Activated CD8-positive, alpha-beta memory T cell treated with anti-CD3 and anti-CD28 coated beads, Interleukin-2, amount 10 ng/mL, durations not matched to agents 7 days and 5 days (primary cell): ENCODE results near the gene SHROOM1. TPM values are rescaled to one million over a fixed set of nuclear protein-coding genes. Genes with fewer than 3 reads are reported as not detected.

Experiments
- ATAC-seq: fragments of 150-1000 bp; cut with Tn5 transposase; one replicate; pipeline ENCODE4 v1.10.0; 2021; ENCODE audit warnings: moderate library complexity
- CTCF ChIA-PET: fragments of 350-600 bp; sonication (Branson Sonifier 250); formaldehyde crosslinking; loops from one replicate; lab custom pipeline; 2021; ENCODE audit warnings: antibody characterized with exemption; lab: Charles Lee
- DNase-seq: peaks from one replicate; pipeline ENCODE4 v3.0.0-alpha.2; 2020
- H3K27ac Mint-ChIP-seq: one replicate; pipeline ENCODE4 v1.8.0; 2021; ENCODE audit warnings: mild to moderate bottlenecking, mixed read lengths
- H3K27me3 Mint-ChIP-seq: one replicate; pipeline ENCODE4 v1.8.0; 2021; ENCODE audit warnings: mixed read lengths
- H3K36me3 Mint-ChIP-seq: one replicate; pipeline ENCODE4 v1.8.0; 2021; ENCODE audit warnings: mild to moderate bottlenecking, mixed read lengths
- H3K4me1 Mint-ChIP-seq: one replicate; pipeline ENCODE4 v1.8.0; 2021; ENCODE audit warnings: mixed read lengths
- H3K4me3 Mint-ChIP-seq: one replicate; pipeline ENCODE4 v1.8.0; 2021; ENCODE audit warnings: mild to moderate bottlenecking, moderate library complexity, mixed read lengths
- H3K9me3 Mint-ChIP-seq: one replicate; pipeline ENCODE4 v1.8.0; 2022; ENCODE audit warnings: low read depth, mixed read lengths
- total RNA-seq, 2 experiments: library from RNA; stranded (reverse); gene quantifications; one replicate each; pipeline ENCODE4 v1.2.3, GENCODE V29; 2021

Gene SHROOM1
- total RNA-seq, 2 experiments from 2014 or later = 4.4 to 11.5 TPM

DNA sequence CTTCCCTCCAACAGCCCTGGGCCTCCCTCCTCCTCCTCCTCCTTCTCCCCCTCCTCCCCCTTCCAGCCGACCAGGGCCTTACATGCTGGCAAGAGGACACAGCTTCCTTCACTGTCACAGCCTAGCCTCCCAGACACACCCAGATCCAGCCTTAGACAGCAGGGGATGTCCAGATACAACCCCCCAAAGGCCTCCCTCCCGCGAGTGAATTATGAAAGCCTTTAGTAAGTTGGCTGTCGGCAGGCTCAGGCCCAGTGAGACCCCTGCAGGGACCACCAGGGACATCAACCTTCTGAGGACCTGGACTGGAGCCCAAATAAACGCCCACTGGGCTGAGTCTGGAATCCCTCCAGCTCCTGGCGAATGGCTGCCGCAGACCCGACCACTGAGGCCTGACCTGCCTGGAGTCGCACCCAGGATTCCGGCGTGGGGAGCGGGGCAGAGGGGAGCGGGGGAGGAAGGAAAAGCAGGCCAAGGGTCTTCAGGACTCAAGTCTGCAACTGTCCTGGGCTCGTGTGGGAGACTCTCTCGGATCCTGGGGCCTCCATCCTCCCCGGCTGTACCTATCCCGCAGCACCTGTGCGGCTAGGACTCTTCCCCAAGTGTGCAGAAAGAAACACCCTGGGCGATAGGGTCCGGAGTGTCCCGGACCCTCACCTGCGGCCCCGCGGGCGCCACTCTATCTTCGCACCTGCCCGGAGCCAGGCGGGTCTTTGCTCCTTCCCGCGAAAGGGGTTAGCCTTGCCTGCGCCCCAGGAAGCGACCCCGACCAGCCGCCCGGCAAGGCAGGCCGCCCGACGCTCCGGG, 54.1 kb downstream of the SHROOM1 start:
- CTCF ChIA-PET = interaction anchor here (0.9 to 1.7 kb wide), 6 partner anchors 29 to 270 kb away, joined by 3 to 8 read pairs (median 3); partner anchors contain the start of genes CCNI2 and KIF3A
- peak overlapping the region; percentile 61 for H3K4me3 Mint-ChIP-seq
- no peaks in the 10 kb centered on the region for H3K36me3 Mint-ChIP-seq
- H3K27me3 Mint-ChIP-seq = peaks cover 22% of the 10 kb centered on the region
- no peak for ATAC-seq
- peaks cover 26% of the 10 kb centered on the region for H3K4me1 Mint-ChIP-seq
- no peak for DNase-seq
- H3K9me3 Mint-ChIP-seq = no peaks in the 10 kb centered on the region
- no peak overlapping the region for H3K27ac Mint-ChIP-seq

DNA sequence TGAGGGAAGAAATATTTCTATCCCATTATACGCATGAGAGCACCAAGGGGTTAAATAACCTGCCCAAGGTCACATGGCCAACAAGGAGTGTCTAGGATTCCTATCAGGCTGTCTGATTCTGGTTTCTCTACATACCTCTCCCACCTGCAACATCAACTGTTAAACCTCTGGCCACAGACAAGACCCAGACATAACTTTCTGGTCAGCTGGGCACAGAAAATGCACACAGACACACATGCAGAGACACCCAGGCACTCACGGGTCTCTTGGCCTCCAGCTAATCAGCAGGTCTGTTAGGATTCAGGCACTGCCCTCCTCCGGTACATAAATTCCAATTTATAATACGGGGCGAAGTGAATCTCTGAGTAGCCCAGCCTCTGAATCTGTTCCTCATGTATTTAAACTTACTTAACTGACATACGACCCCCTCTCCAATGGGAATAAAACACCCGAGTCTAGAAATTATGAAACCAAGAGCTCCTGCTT, 54.9 kb downstream of the SHROOM1 start:
- CTCF ChIA-PET = interaction anchor here (0.9 to 1.5 kb wide), 4 partner anchors 28 to 270 kb away, joined by 3 to 7 read pairs (median 3); partner anchors contain the start of gene CCNI2
- Mint-ChIP-seq H3K36me3 (no peaks in the 10 kb centered on the region), H3K27ac (no peak overlapping the region), H3K9me3 (no peaks in the 10 kb centered on the region), H3K27me3 (peaks cover 16% of the 10 kb centered on the region), H3K4me1 (peaks cover 23% of the 10 kb centered on the region), H3K4me3 (no peak overlapping the region)
- ATAC-seq = no peak
- no peak for DNase-seq

DNA sequence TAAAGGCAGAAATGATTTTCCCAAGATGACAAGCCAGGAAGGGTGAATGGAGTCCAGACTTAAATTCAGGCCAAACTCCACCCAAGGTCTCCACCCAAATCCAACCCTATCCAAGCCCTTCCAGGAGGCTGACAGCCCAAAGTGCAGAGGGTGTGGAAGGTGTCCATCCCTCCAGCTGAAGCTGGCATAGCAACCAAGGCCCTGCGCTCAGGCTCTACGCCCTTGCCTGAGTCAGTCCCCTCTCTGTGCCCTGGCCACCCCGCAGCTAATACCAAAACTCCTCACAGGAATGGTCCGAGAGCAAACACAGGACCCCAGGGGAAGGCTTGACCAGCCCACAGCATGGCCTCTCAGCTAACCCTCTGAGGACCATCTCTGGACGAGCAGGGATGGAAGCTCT, 55.6 kb downstream of the SHROOM1 start:
- no peaks in the 10 kb centered on the region for H3K9me3 Mint-ChIP-seq
- H3K4me1 Mint-ChIP-seq = peaks cover 21% of the 10 kb centered on the region
- H3K4me3 Mint-ChIP-seq = no peak overlapping the region
- DNase-seq (no peak), ATAC-seq (no peak)
- H3K27ac Mint-ChIP-seq = no peak overlapping the region
- CTCF ChIA-PET = interaction anchor here (0.9 to 1.5 kb wide), 3 partner anchors 28 to 269 kb away, joined by 3 read pairs; partner anchors contain the start of gene CCNI2
- H3K36me3 Mint-ChIP-seq = no peaks in the 10 kb centered on the region
- H3K27me3 Mint-ChIP-seq = peaks cover 14% of the 10 kb centered on the region

DNA sequence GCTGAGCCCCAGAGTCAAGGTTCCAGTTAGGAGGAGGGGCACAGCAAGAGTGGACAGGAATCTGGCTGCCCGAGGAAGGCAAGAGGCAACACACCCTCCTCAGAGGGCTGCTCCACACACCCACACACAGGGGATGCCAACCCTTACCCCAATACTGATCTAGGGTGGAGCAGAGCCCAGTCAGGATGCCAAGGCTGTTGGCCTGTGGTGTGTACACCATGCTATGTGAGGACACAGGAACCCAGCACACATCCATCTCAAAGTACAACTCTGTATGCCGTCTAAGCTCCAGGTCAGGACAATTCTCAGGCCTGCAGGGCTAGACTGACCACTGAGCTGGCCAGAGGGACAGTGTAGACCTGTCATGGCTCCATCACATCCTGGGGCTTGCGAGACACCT, 56.0 kb downstream of the SHROOM1 start:
- Mint-ChIP-seq H3K27ac (no peak overlapping the region), H3K9me3 (no peaks in the 10 kb centered on the region), H3K4me3 (no peak overlapping the region), H3K4me1 (peaks cover 19% of the 10 kb centered on the region), H3K27me3 (peaks cover 13% of the 10 kb centered on the region), H3K36me3 (no peaks in the 10 kb centered on the region)
- DNase-seq (no peak), ATAC-seq (no peak)
- CTCF ChIA-PET = interaction anchor here (1.1 kb wide), 1 partner anchor 27 kb away, joined by 3 read pairs; the partner anchor contains the start of gene CCNI2

DNA sequence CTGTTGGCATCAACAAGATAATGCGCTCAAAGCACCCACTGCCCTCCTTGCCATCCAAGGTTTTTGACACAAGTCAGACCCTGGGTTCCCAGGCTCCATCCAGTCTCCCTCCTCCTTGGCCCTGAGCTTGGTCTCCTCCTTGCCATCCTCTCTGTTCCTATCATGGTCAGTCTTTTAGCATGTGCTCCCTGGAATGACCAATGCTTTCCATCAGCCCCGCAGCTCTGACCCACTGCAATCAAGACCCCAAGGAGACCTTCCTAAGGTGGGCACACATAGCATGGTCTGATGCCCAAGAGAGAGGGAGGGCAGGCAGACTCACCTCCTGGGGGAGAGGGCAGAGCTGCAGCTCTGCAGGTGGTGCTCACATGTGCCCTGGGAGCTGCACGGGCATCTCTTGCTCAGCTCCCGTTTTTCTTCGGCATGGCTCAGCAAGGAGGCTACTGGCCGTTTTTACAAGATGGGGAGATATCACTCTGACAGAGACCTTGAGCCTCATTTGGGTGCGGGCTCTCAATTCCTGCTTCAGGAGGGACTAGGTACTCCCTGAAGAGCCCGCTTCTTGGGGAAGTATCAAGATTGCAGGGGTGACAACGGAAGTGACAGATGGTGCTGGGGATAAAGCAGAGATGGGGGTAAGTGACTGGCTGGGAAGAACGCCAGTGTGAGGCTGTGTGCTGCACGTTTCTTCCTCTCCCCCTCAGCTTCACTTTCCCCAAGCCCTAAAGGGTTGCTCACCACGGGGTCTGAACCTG, 56.7 kb downstream of the SHROOM1 start:
- no peaks in the 10 kb centered on the region for H3K36me3 Mint-ChIP-seq
- no peak overlapping the region for H3K27ac Mint-ChIP-seq
- CTCF ChIA-PET = interaction anchor here (1.1 kb wide), 1 partner anchor 27 kb away, joined by 3 read pairs; the partner anchor contains the start of gene CCNI2
- H3K27me3 Mint-ChIP-seq = peaks cover 7% of the 10 kb centered on the region
- DNase-seq (no peak), ATAC-seq (no peak)
- H3K4me1 Mint-ChIP-seq = peaks cover 16% of the 10 kb centered on the region
- no peak overlapping the region for H3K4me3 Mint-ChIP-seq
- H3K9me3 Mint-ChIP-seq = no peaks in the 10 kb centered on the region

DNA sequence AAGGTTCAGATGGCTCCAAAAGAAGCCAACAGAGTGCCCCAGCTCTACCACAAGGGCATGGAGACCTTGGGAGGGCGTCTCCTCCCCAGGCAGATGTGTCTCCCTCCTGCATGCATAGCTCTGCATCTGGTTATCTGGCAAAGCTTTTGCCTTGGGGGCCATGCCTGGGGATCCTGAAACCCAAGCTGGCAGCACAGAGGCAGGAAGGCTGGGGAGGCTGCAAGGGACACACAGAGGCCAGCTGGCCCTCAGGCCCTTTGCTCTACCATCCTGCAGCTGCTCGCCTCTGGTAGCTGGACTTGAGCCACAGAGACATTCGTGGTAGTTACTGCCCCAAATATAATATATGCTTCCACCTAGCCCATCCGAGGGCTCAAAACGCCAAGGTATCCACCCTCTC, 57.3 kb downstream of the SHROOM1 start:
- no peaks in the 10 kb centered on the region for H3K9me3 Mint-ChIP-seq
- H3K4me1 Mint-ChIP-seq = peaks cover 11% of the 10 kb centered on the region
- peaks cover 1% of the 10 kb centered on the region for H3K27me3 Mint-ChIP-seq
- DNase-seq (no peak), ATAC-seq (no peak)
- H3K36me3 Mint-ChIP-seq = no peaks in the 10 kb centered on the region
- CTCF ChIA-PET = no interaction called here
- no peak overlapping the region for H3K4me3 Mint-ChIP-seq
- no peak overlapping the region for H3K27ac Mint-ChIP-seq

GRCh38 chr5:132772291-132773070, 58.0 kb downstream of the SHROOM1 start:
- no peaks in the 10 kb centered on the region for H3K27me3 Mint-ChIP-seq
- H3K9me3 Mint-ChIP-seq = no peaks in the 10 kb centered on the region
- CTCF ChIA-PET = no interaction called here
- no peaks in the 10 kb centered on the region for H3K36me3 Mint-ChIP-seq
- DNase-seq (no peak), ATAC-seq (no peak)
- H3K4me1 Mint-ChIP-seq = peaks cover 7% of the 10 kb centered on the region
- H3K27ac Mint-ChIP-seq = no peak overlapping the region
- no peak overlapping the region for H3K4me3 Mint-ChIP-seq

Other genes with a start within 250 kb of the SHROOM1 start
- 100 to 1,000 TPM in 1 of 2 experiments, 1 to 10 TPM in 1; 4.8 to 119 TPM for gene IL13, start 172.5 kb downstream of the SHROOM1 start, total RNA-seq
- gene IL4, start 156.7 kb downstream of the SHROOM1 start, total RNA-seq = 1 to 10 TPM in 1 of 2 experiments, under 1 TPM in 1; 0.53 to 2.5 TPM
- 10 to 100 TPM; 18.2 to 38.8 TPM for gene KIF3A, start 93.1 kb downstream of the SHROOM1 start, total RNA-seq
- gene CCNI2, start 83.2 kb downstream of the SHROOM1 start, total RNA-seq = 10 to 100 TPM; 16.7 to 52.5 TPM
- gene SEPTIN8, start 53.4 kb downstream of the SHROOM1 start, total RNA-seq = 10 to 100 TPM; 43.7 to 57.3 TPM
- under 1 TPM in 1 of 2 experiments, not detected in 1; 0.42 TPM for gene SOWAHA, start 17.3 kb downstream of the SHROOM1 start, total RNA-seq
- gene GDF9, start 35.8 kb upstream of the SHROOM1 start, total RNA-seq = under 1 TPM; 0.26 to 0.67 TPM
- gene UQCRQ, start 36.0 kb upstream of the SHROOM1 start, total RNA-seq = 100 to 1,000 TPM; 344 to 446 TPM
- 1 to 10 TPM; 2.7 to 6.0 TPM for gene LEAP2, start 43.0 kb upstream of the SHROOM1 start, total RNA-seq
- gene AFF4, start 133.0 kb upstream of the SHROOM1 start, total RNA-seq = 10 to 100 TPM; 32.6 to 34.7 TPM
- gene ZCCHC10, start 195.9 kb upstream of the SHROOM1 start, total RNA-seq = 10 to 100 TPM; 24.7 to 32.0 TPM
- 100 to 1,000 TPM; 105 to 169 TPM for gene HSPA4, start 221.4 kb upstream of the SHROOM1 start, total RNA-seq